Bronchial epithelial cell (primary cell): ENCODE data around the gene HTR2A. TPM values are rescaled to one million over a fixed set of nuclear protein-coding genes. Genes with fewer than 3 reads are reported as not detected.

Experiments
- DNase-seq: peaks from one replicate; pipeline ENCODE4 v3.0.0-alpha.2; 2010; ENCODE audit warnings: low read depth
- FAIRE-seq: peaks from 2 replicates; lab custom pipeline; 2011; peaks lifted over from hg19 to GRCh38; lab: Jason Lieb, UNC
- H3K27me3 ChIP-seq: 2 replicates; pipeline ENCODE4 v1.5.1; 2011; ENCODE audit warnings: low read length; ENCODE audit not compliant: control insufficient read depth, insufficient read depth
- H3K36me3 ChIP-seq: 2 replicates; pipeline ENCODE4 v1.5.1; 2011; ENCODE audit warnings: low read length; ENCODE audit not compliant: control insufficient read depth, insufficient read depth
- H3K4me3 ChIP-seq: 2 replicates; pipeline ENCODE4 v1.5.1; 2011; ENCODE audit warnings: mild to moderate bottlenecking, low read depth, low read length, control low read depth
- total RNA-seq: library from RNA; depleted of rRNA; stranded (reverse); fragments of >200 nt; gene quantifications from 2 replicates; pipeline ENCODE4 v1.2.1, GENCODE V29; 2014
- TF ChIP-seq, protein P1 (sequence below): IDR thresholded peaks from 2 replicates; pipeline ENCODE4 v1.5.1; 2011; ENCODE audit warnings: mild to moderate bottlenecking, moderate library complexity, low read length, control low read depth, inconsistent platforms; ENCODE audit not compliant: insufficient read depth, severe bottlenecking

The HTR2A gene
- total RNA-seq, 1 donor from 2014 or later, result not detected

- FAIRE-seq (no peak), DNase-seq (no peak)
- TF ChIP-seq, protein P1, sequence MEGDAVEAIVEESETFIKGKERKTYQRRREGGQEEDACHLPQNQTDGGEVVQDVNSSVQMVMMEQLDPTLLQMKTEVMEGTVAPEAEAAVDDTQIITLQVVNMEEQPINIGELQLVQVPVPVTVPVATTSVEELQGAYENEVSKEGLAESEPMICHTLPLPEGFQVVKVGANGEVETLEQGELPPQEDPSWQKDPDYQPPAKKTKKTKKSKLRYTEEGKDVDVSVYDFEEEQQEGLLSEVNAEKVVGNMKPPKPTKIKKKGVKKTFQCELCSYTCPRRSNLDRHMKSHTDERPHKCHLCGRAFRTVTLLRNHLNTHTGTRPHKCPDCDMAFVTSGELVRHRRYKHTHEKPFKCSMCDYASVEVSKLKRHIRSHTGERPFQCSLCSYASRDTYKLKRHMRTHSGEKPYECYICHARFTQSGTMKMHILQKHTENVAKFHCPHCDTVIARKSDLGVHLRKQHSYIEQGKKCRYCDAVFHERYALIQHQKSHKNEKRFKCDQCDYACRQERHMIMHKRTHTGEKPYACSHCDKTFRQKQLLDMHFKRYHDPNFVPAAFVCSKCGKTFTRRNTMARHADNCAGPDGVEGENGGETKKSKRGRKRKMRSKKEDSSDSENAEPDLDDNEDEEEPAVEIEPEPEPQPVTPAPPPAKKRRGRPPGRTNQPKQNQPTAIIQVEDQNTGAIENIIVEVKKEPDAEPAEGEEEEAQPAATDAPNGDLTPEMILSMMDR, result no peak
- no peaks in the 10 kb centered on the region for H3K27me3 ChIP-seq
- H3K36me3 ChIP-seq, result no peaks in the 10 kb centered on the region
- H3K4me3 ChIP-seq, result no peak overlapping the region
Observed at GRCh38 chr13:46861959-46862358, 34.9 kb downstream of the HTR2A start.

- no peak overlapping the region for H3K4me3 ChIP-seq
- TF ChIP-seq, protein P1, result no peak
- H3K27me3 ChIP-seq, result no peaks in the 10 kb centered on the region
- no peaks in the 10 kb centered on the region for H3K36me3 ChIP-seq
- DNase-seq, result no peak
- FAIRE-seq, result no peak
Observed at GRCh38 chr13:46860722-46861121, 36.1 kb downstream of the HTR2A start.

DNA sequence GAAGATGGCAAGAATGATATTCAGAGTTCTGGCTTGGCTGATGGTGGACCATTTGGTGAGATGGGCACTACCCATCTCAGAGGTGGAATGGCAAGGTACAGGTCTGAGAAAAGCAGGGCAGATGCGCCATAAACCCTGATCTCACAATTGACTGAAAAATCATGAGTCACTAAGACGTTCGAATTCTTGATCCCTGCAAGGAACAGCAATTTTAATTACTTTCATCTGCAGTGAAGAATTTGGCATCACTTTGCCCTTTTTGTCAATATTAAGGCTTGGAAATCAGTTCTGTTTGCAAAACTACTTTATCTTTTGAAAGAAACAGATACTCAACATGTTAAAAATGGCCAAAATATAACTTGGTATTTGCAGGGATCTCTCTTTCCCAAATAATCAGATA is 38.1 kb downstream of the HTR2A start:
- TF ChIP-seq, protein P1, result no peak
- H3K4me3 ChIP-seq, result no peak overlapping the region
- H3K36me3 ChIP-seq, result no peaks in the 10 kb centered on the region
- DNase-seq, result no peak
- no peaks in the 10 kb centered on the region for H3K27me3 ChIP-seq
- no peak for FAIRE-seq

GRCh38 chr13:46858163-46858562 is 38.7 kb downstream of the HTR2A start:
- no peak for FAIRE-seq
- Histone ChIP-seq H3K27me3 (peaks cover 1% of the 10 kb centered on the region), H3K4me3 (no peak overlapping the region), H3K36me3 (no peaks in the 10 kb centered on the region)
- TF ChIP-seq, protein P1, result no peak
- DNase-seq, result no peak

- DNase-seq (no peak), FAIRE-seq (no peak)
- TF ChIP-seq, protein P1, result no peak
- Histone ChIP-seq H3K27me3 (peaks cover 2% of the 10 kb centered on the region), H3K4me3 (no peak overlapping the region), H3K36me3 (no peaks in the 10 kb centered on the region)
Observed at GRCh38 chr13:46855664-46856063, 41.2 kb downstream of the HTR2A start.

DNA sequence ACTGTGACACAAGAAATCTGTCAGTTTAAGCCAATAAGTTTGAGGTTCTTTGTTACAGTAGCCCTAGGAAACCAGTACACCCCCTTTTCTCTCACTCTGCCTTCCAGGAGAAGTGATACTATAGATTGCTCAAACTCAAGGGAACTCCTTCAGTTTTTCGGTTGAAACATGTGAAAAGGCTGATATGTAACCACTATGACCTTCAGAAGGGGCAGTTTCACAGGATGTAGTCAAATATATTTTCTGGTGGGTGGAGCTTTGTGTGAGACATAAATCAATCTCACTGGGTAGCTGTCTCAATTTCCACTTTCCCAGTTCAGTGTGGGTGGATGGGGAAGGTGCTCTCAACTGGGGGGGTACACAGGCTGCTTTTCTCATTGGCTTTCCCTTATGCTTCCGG is 41.7 kb downstream of the HTR2A start:
- TF ChIP-seq, protein P1, result no peak
- no peaks in the 10 kb centered on the region for H3K36me3 ChIP-seq
- no peak for FAIRE-seq
- H3K27me3 ChIP-seq, result peaks cover 2% of the 10 kb centered on the region
- H3K4me3 ChIP-seq, result no peak overlapping the region
- no peak for DNase-seq
